Caco-2 (cell line): ENCODE data around the gene RNU4-1. TPM values are rescaled to one million over a fixed set of nuclear protein-coding genes. Genes with fewer than 3 reads are reported as not detected.
A peak's percentile ranks its signal among the peaks of the same experiment; 100 is the strongest.
"Not testable (repeated sequence)": the region's sequence is repeated elsewhere in the genome, so short reads cannot be mapped to it uniquely, and the experiment has no call there.

ENCODE experiments used
- BruUV-seq: library from RNA; stranded (reverse); fragments of 400-500 nt; replicated peaks from 2 replicates; lab custom pipeline; 2021; lab: Mats Ljungman, UMichigan
- CTCF ChIA-PET: fragments of 300-600 bp; sonication (Branson Sonifier 250); formaldehyde crosslinking; loops from one replicate; lab custom pipeline; 2022; ENCODE audit warnings: antibody characterized with exemption; lab: Charles Lee
- POLR2A ChIA-PET: fragments of 300-600 bp; sonication (Branson Sonifier 250); formaldehyde crosslinking; loops from one replicate; lab custom pipeline; 2022; ENCODE audit warnings: antibody characterized with exemption; lab: Charles Lee
- DNase-seq, 2 experiments: peaks; one replicate each; pipeline versions ENCODE4 v3.0.0 to v3.0.0-alpha.2; 2020 to 2022
- H3K27me3 ChIP-seq: replicated peaks from 2 replicates; pipeline ENCODE4 v1.6.0; 2011; ENCODE audit warnings: low read length; ENCODE audit not compliant: control insufficient read depth, insufficient read depth
- H3K36me3 ChIP-seq: 2 replicates; pipeline ENCODE4 v1.5.1; 2011; ENCODE audit warnings: low read length; ENCODE audit not compliant: control insufficient read depth, insufficient read depth
- H3K4me1 ChIP-seq: fragments of 250-450 bp; sonication (Bioruptor Pico); 2 replicates; pipeline ENCODE4 v1.5.1; 2020; ENCODE audit warnings: mild to moderate bottlenecking
- H3K4me3 ChIP-seq: 2 replicates; pipeline ENCODE4 v1.5.1; 2011; ENCODE audit warnings: low read depth, mild to moderate bottlenecking, control low read depth, low read length
- H3K9me3 ChIP-seq: fragments of 250-450 bp; sonication (Bioruptor Pico); 2 replicates; pipeline ENCODE4 v1.5.1; 2020; ENCODE audit warnings: mild to moderate bottlenecking, moderate library complexity
- H3K27ac Mint-ChIP-seq: one replicate; pipeline ENCODE4 v1.8.0; 2022; ENCODE audit warnings: mixed read lengths; ENCODE audit not compliant: unreplicated experiment
- H3K27me3 Mint-ChIP-seq: one replicate; pipeline ENCODE4 v1.8.0; 2022; ENCODE audit warnings: mixed read lengths; ENCODE audit not compliant: insufficient read depth, unreplicated experiment
- H3K36me3 Mint-ChIP-seq: one replicate; pipeline ENCODE4 v1.8.0; 2022; ENCODE audit warnings: mild to moderate bottlenecking, mixed read lengths; ENCODE audit not compliant: insufficient read depth, unreplicated experiment
- H3K4me1 Mint-ChIP-seq: one replicate; pipeline ENCODE4 v1.8.0; 2022; ENCODE audit warnings: low read depth, mixed read lengths; ENCODE audit not compliant: unreplicated experiment
- H3K4me3 Mint-ChIP-seq: one replicate; pipeline ENCODE4 v1.8.0; 2022; ENCODE audit warnings: mild to moderate bottlenecking, moderate library complexity, mixed read lengths; ENCODE audit not compliant: unreplicated experiment
- H3K9me3 Mint-ChIP-seq: one replicate; pipeline ENCODE4 v1.8.0; 2022; ENCODE audit warnings: mixed read lengths; ENCODE audit not compliant: unreplicated experiment
- intact Hi-C: fragments of 100-400 bp; cut with micrococcal nuclease; formaldehyde crosslinking; loops from one replicate; pipeline ENCODE4 v1.10.0; 2022; ENCODE audit not compliant: unreplicated experiment
- total RNA-seq: library from RNA; stranded (reverse); gene quantifications from 2 replicates; pipeline ENCODE4 v1.2.3, GENCODE V29; 2022
- TF ChIP-seq, protein P1 (sequence below), 2 experiments: fragments of 200-600 bp in 1 of 2; IDR thresholded peaks; 1 replicate in 1 of 2; 2 replicates in 1 of 2; pipeline versions ENCODE4 v1.5.1 to v1.8.0; 2011 to 2022; ENCODE audit warnings: antibody characterized with exemption in 1 of 2, control low read depth in 1 of 2, inconsistent platforms in 1 of 2, low read depth in 1 of 2, low read length in 1 of 2, mild to moderate bottlenecking in 1 of 2, moderate library complexity in 1 of 2; ENCODE audit not compliant: insufficient read depth in 1 of 2, severe bottlenecking in 1 of 2, unreplicated experiment in 1 of 2

RNU4-1 gene
- total RNA-seq, 1 experiment from 2014 or later, result 3,645 TPM

DNA sequence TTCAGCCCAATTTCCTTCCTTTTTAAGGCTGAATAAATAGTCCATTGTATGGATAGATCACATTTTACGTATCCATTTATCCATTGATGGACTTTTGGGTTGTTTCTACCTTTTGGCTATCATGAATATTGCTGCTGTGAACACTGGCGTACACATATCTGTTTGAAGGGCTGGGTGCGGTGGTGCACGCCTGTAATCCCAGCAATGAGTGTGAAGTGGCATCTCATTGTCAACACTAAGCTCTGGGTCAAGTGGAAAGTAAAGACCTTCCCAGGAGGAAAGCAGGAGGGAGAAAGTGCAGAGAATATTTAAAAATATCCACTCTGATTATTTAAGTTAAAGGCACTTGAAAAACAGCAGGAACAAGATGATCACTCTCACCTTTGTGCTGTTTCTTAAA is 46.2 kb upstream of the RNU4-1 start:
- no peaks in the 10 kb centered on the region for H3K27me3 Mint-ChIP-seq
- H3K4me3 ChIP-seq, result no peak overlapping the region
- no peak for DNase-seq
- H3K4me3 Mint-ChIP-seq, result no peak overlapping the region
- no TSS peak for BruUV-seq
- no peaks in the 10 kb centered on the region for H3K36me3 ChIP-seq
- H3K27me3 ChIP-seq, result no peaks in the 10 kb centered on the region
- H3K27ac Mint-ChIP-seq, result no peak overlapping the region
- peaks cover 27% of the 10 kb centered on the region for H3K9me3 ChIP-seq
- ChIA-PET POLR2A (no interaction called here), CTCF (no interaction called here)
- peaks cover 18% of the 10 kb centered on the region for H3K36me3 Mint-ChIP-seq
- TF ChIP-seq, protein P1, sequence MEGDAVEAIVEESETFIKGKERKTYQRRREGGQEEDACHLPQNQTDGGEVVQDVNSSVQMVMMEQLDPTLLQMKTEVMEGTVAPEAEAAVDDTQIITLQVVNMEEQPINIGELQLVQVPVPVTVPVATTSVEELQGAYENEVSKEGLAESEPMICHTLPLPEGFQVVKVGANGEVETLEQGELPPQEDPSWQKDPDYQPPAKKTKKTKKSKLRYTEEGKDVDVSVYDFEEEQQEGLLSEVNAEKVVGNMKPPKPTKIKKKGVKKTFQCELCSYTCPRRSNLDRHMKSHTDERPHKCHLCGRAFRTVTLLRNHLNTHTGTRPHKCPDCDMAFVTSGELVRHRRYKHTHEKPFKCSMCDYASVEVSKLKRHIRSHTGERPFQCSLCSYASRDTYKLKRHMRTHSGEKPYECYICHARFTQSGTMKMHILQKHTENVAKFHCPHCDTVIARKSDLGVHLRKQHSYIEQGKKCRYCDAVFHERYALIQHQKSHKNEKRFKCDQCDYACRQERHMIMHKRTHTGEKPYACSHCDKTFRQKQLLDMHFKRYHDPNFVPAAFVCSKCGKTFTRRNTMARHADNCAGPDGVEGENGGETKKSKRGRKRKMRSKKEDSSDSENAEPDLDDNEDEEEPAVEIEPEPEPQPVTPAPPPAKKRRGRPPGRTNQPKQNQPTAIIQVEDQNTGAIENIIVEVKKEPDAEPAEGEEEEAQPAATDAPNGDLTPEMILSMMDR (IDR thresholded peaks at IDR 0.05; ENCODE audit: insufficient read depth in 1 of 2, low read depth in 1 of 2, low read length in 1 of 2, severe bottlenecking in 1 of 2, unreplicated experiment in 1 of 2), result no peak
- no peaks in the 10 kb centered on the region for H3K4me1 ChIP-seq
- H3K4me1 Mint-ChIP-seq, result no peaks in the 10 kb centered on the region
- peaks cover 37% of the 10 kb centered on the region for H3K9me3 Mint-ChIP-seq
- intact Hi-C loops, result no loop called here

DNA sequence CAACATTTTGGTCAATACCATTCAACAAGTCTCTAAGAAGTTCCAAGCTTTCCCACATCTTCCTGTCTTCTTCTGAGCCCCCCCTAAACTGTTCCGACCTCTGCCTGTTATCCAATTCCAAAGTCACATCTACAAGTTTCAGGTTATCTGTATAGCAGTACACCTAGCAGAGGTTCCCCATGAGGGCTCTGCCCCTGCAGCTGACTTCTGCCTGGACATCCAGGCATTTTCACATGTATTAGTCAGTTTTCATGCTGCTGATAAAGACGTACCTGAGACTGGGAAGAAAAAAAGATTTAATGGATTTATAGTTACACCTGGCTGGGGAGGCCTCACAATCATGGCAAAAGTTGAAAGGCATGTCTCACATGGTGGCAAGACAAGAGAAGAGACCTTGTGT is 44.7 kb upstream of the RNU4-1 start:
- Histone ChIP-seq H3K4me1 (no peaks in the 10 kb centered on the region), H3K9me3 (peaks cover 27% of the 10 kb centered on the region), H3K4me3 (no peak overlapping the region), H3K27me3 (no peaks in the 10 kb centered on the region), H3K36me3 (no peaks in the 10 kb centered on the region)
- ChIA-PET POLR2A (no interaction called here), CTCF (no interaction called here)
- Mint-ChIP-seq H3K36me3 (peaks cover 8% of the 10 kb centered on the region), H3K27ac (no peak overlapping the region), H3K4me3 (no peak overlapping the region), H3K4me1 (no peaks in the 10 kb centered on the region), H3K9me3 (peaks cover 37% of the 10 kb centered on the region), H3K27me3 (no peaks in the 10 kb centered on the region)
- BruUV-seq, result no TSS peak
- TF ChIP-seq, protein P1 (IDR thresholded peaks at IDR 0.05; ENCODE audit: insufficient read depth in 1 of 2, low read depth in 1 of 2, low read length in 1 of 2, severe bottlenecking in 1 of 2, unreplicated experiment in 1 of 2), result no peak
- intact Hi-C loops, result no loop called here
- no peak for DNase-seq

DNA sequence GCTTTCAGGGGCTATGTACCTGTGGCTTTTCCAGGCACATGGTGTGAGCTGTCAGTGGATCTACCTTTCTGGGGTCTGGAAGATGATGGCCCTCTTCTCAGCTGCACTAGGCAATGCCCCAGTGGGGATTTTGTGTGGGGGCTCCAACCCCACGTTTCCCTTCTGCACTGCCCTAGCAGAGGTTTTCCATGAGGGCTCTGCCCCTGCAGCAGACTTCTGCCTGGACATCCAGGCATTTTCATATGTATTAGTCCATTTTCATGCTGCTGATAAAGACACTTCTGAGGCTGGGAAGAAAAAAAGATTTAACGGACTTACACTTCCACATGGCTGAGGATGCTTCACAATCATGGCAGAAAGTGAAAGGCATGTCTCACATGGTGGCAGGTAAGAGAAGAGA is 43.4 kb upstream of the RNU4-1 start:
- POLR2A ChIA-PET, H3K4me1 Mint-ChIP-seq, H3K4me3 Mint-ChIP-seq, H3K36me3 ChIP-seq, H3K36me3 Mint-ChIP-seq, H3K27me3 ChIP-seq, H3K4me3 ChIP-seq, DNase-seq, H3K27me3 Mint-ChIP-seq, H3K27ac Mint-ChIP-seq, intact Hi-C loops, CTCF ChIA-PET, H3K4me1 ChIP-seq, BruUV-seq: not testable (repeated sequence)
- peaks cover 27% of the 10 kb centered on the region for H3K9me3 ChIP-seq
- H3K9me3 Mint-ChIP-seq, result peaks cover 37% of the 10 kb centered on the region

DNA sequence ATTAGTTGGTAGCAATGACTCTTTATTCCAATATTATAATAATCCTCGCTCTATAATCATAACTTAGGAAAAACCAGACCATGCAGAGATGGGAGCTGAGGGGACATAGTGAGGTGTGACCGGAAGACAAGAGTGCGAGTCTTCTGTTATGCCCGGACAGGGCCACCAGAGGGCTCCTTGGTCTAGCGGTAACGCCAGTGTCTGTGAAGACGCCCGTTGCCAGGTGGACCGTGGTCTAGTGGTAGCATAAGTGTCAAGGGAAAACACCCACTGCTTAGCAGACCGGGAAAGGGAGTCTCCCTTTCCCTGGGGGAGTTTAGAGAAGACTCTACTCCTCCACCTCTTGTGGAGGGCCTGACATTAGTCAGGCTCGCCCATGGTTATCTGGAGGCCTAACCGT is 42.4 kb upstream of the RNU4-1 start:
- H3K4me1 Mint-ChIP-seq, CTCF ChIA-PET: not testable (repeated sequence)
- DNase-seq, result peak in 1 of 2 experiments; percentile 25

More for the DNA sequence above, 42.4 kb upstream of the RNU4-1 start:
- H3K4me1 ChIP-seq, H3K36me3 Mint-ChIP-seq, intact Hi-C loops, H3K36me3 ChIP-seq, BruUV-seq, H3K4me3 Mint-ChIP-seq, POLR2A ChIA-PET, H3K27me3 ChIP-seq, H3K4me3 ChIP-seq, H3K27me3 Mint-ChIP-seq, H3K27ac Mint-ChIP-seq: not testable (repeated sequence)
- peaks cover 27% of the 10 kb centered on the region for H3K9me3 ChIP-seq
- peaks cover 37% of the 10 kb centered on the region for H3K9me3 Mint-ChIP-seq
